ENCODE data around the gene TMX1.

Gene TMX1

GRCh38 chr14:51293149-51293911, 53.3 kb downstream of the TMX1 start:
- H3K9me3 Mint-ChIP-seq: no peaks in the 10 kb centered on the region
- no peak for ATAC-seq (ENCODE audit: low read depth)
- H3K4me1 Mint-ChIP-seq: peaks cover 3% of the 10 kb centered on the region
- H3K36me3 Mint-ChIP-seq: peaks cover 1% of the 10 kb centered on the region
- peaks cover 6% of the 10 kb centered on the region for H3K27me3 Mint-ChIP-seq
- no peak overlapping the region for H3K27ac Mint-ChIP-seq
- H3K4me3 Mint-ChIP-seq: no peak overlapping the region
- no peak for DNase-seq (ENCODE audit: low spot score in 2 of 2)

GRCh38 chr14:51293912-51294389, 53.9 kb downstream of the TMX1 start:
- Mint-ChIP-seq H3K4me3 (no peak overlapping the region), H3K9me3 (no peaks in the 10 kb centered on the region), H3K27ac (no peak overlapping the region), H3K36me3 (peaks cover 1% of the 10 kb centered on the region), H3K27me3 (peaks cover 6% of the 10 kb centered on the region), H3K4me1 (peaks cover 3% of the 10 kb centered on the region)
- ATAC-seq (ENCODE audit: low read depth) (no peak), DNase-seq (ENCODE audit: low spot score in 2 of 2) (no peak)

GRCh38 chr14:51294951-51295525, 55.0 kb downstream of the TMX1 start:
- H3K4me3 Mint-ChIP-seq: no peak overlapping the region
- no peaks in the 10 kb centered on the region for H3K36me3 Mint-ChIP-seq
- peaks cover 6% of the 10 kb centered on the region for H3K27me3 Mint-ChIP-seq
- ATAC-seq (ENCODE audit: low read depth) (no peak), DNase-seq (ENCODE audit: low spot score in 2 of 2) (no peak)
- no peak overlapping the region for H3K27ac Mint-ChIP-seq
- H3K4me1 Mint-ChIP-seq: peaks cover 3% of the 10 kb centered on the region
- H3K9me3 Mint-ChIP-seq: no peaks in the 10 kb centered on the region

- Mint-ChIP-seq H3K27ac (no peak overlapping the region), H3K4me1 (peaks cover 3% of the 10 kb centered on the region), H3K36me3 (no peaks in the 10 kb centered on the region), H3K4me3 (no peak overlapping the region), H3K27me3 (peaks cover 6% of the 10 kb centered on the region), H3K9me3 (no peaks in the 10 kb centered on the region)
- ATAC-seq (ENCODE audit: low read depth) (no peak), DNase-seq (ENCODE audit: low spot score in 2 of 2) (no peak)
Observed at GRCh38 chr14:51295646-51296263, 55.7 kb downstream of the TMX1 start.

- peaks cover 3% of the 10 kb centered on the region for H3K4me1 Mint-ChIP-seq
- H3K4me3 Mint-ChIP-seq: no peak overlapping the region
- no peak for ATAC-seq (ENCODE audit: low read depth)
- peaks cover 8% of the 10 kb centered on the region for H3K27me3 Mint-ChIP-seq
- DNase-seq (ENCODE audit: low spot score in 2 of 2): no peak
- no peaks in the 10 kb centered on the region for H3K36me3 Mint-ChIP-seq
- no peaks in the 10 kb centered on the region for H3K9me3 Mint-ChIP-seq
- no peak overlapping the region for H3K27ac Mint-ChIP-seq
Observed at GRCh38 chr14:51297066-51297465, 57.0 kb downstream of the TMX1 start.

- no peaks in the 10 kb centered on the region for H3K36me3 Mint-ChIP-seq
- H3K4me1 Mint-ChIP-seq: peaks cover 3% of the 10 kb centered on the region
- ATAC-seq (ENCODE audit: low read depth) (no peak), DNase-seq (ENCODE audit: low spot score in 2 of 2) (no peak)
- H3K27me3 Mint-ChIP-seq: peaks cover 9% of the 10 kb centered on the region
- H3K4me3 Mint-ChIP-seq: no peak overlapping the region
- H3K27ac Mint-ChIP-seq: no peak overlapping the region
- H3K9me3 Mint-ChIP-seq: no peaks in the 10 kb centered on the region
Observed at GRCh38 chr14:51298895-51299294, 58.8 kb downstream of the TMX1 start.

GRCh38 chr14:51302295-51303030, 62.4 kb downstream of the TMX1 start:
- Mint-ChIP-seq H3K4me1 (no peaks in the 10 kb centered on the region), H3K27ac (no peak overlapping the region), H3K36me3 (no peaks in the 10 kb centered on the region), H3K4me3 (no peak overlapping the region), H3K9me3 (no peaks in the 10 kb centered on the region), H3K27me3 (peaks cover 3% of the 10 kb centered on the region)
- ATAC-seq (ENCODE audit: low read depth): no peak
- no peak for DNase-seq (ENCODE audit: low spot score in 2 of 2)

- Mint-ChIP-seq H3K27me3 (peaks cover 5% of the 10 kb centered on the region), H3K9me3 (no peaks in the 10 kb centered on the region), H3K36me3 (no peaks in the 10 kb centered on the region), H3K4me1 (no peaks in the 10 kb centered on the region), H3K4me3 (no peak overlapping the region), H3K27ac (no peak overlapping the region)
- ATAC-seq (ENCODE audit: low read depth) (no peak), DNase-seq (ENCODE audit: low spot score in 2 of 2) (no peak)
Observed at GRCh38 chr14:51304438-51304837, 64.4 kb downstream of the TMX1 start.

GRCh38 chr14:51304941-51305340, 64.9 kb downstream of the TMX1 start:
- Mint-ChIP-seq H3K27ac (no peak overlapping the region), H3K4me3 (no peak overlapping the region), H3K4me1 (no peaks in the 10 kb centered on the region), H3K27me3 (peaks cover 5% of the 10 kb centered on the region), H3K36me3 (no peaks in the 10 kb centered on the region), H3K9me3 (no peaks in the 10 kb centered on the region)
- ATAC-seq (ENCODE audit: low read depth) (no peak), DNase-seq (ENCODE audit: low spot score in 2 of 2) (no peak)

- Mint-ChIP-seq H3K27ac (no peak overlapping the region), H3K4me3 (no peak overlapping the region), H3K36me3 (no peaks in the 10 kb centered on the region), H3K27me3 (peaks cover 5% of the 10 kb centered on the region), H3K9me3 (no peaks in the 10 kb centered on the region), H3K4me1 (no peaks in the 10 kb centered on the region)
- no peak for DNase-seq (ENCODE audit: low spot score in 2 of 2)
- ATAC-seq (ENCODE audit: low read depth): no peak
Observed at GRCh38 chr14:51305751-51306150, 65.7 kb downstream of the TMX1 start.
